Effector memory CD4-positive, alpha-beta T cell (primary cell): ENCODE measurements around the gene CCDC28A.
A peak's percentile ranks its signal among the peaks of the same experiment; 100 is the strongest.

Experiments used
- DNase-seq, 3 donors: peaks; one replicate each; pipeline ENCODE4 v3.0.0-alpha.2; 2020
- H3K27ac ChIP-seq: 2 replicates; pipeline ENCODE4 v1.7.0; 2013; ENCODE audit warnings: mild to moderate bottlenecking, low read length, moderate library complexity; ENCODE audit not compliant: insufficient read depth, poor library complexity, severe bottlenecking
- H3K27me3 ChIP-seq: replicated peaks from 2 replicates; pipeline ENCODE4 v1.7.0; 2013; ENCODE audit warnings: mild to moderate bottlenecking, low read length; ENCODE audit not compliant: insufficient read depth, control insufficient read depth, poor library complexity, severe bottlenecking
- H3K36me3 ChIP-seq: 2 replicates; pipeline ENCODE4 v1.7.0; 2013; ENCODE audit warnings: mild to moderate bottlenecking, low read length, moderate library complexity; ENCODE audit not compliant: control insufficient read depth, insufficient read depth
- H3K4me1 ChIP-seq: 2 replicates; pipeline ENCODE4 v1.7.0; 2013; ENCODE audit warnings: low read length, mild to moderate bottlenecking; ENCODE audit not compliant: control insufficient read depth, insufficient read depth, poor library complexity, severe bottlenecking
- H3K4me3 ChIP-seq: 2 replicates; pipeline ENCODE4 v1.7.0; 2013; ENCODE audit warnings: low read length, low read depth, mild to moderate bottlenecking; ENCODE audit not compliant: insufficient read depth, poor library complexity, severe bottlenecking
- H3K9me3 ChIP-seq: 2 replicates; pipeline ENCODE4 v1.7.0; 2013; ENCODE audit warnings: mild to moderate bottlenecking, low read length, moderate library complexity; ENCODE audit not compliant: control insufficient read depth

Gene CCDC28A

DNA sequence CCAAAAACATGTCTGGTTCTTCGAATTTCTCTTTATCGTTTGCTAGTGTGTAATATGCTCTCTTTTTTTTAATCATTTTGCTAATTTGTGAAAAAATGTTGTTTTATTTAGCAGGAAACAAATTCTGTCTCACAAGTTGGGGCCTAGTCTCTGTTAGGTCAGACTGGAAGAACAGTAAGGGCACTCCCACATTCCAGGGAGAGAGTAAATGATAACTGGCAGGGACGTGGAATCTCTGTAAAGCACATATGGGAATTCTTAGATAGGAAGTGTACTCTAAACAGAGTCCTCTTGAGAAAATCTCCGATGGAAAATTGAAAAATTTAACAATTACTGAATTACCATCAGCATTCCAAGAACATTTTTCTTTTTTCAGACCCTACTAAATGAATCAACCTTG is 16.4 kb upstream of the CCDC28A start:
- Histone ChIP-seq H3K27ac (no peak overlapping the region), H3K27me3 (no peaks in the 10 kb centered on the region), H3K4me1 (no peaks in the 10 kb centered on the region), H3K4me3 (no peak overlapping the region), H3K9me3 (no peaks in the 10 kb centered on the region), H3K36me3 (no peaks in the 10 kb centered on the region)
- no peak for DNase-seq

DNA sequence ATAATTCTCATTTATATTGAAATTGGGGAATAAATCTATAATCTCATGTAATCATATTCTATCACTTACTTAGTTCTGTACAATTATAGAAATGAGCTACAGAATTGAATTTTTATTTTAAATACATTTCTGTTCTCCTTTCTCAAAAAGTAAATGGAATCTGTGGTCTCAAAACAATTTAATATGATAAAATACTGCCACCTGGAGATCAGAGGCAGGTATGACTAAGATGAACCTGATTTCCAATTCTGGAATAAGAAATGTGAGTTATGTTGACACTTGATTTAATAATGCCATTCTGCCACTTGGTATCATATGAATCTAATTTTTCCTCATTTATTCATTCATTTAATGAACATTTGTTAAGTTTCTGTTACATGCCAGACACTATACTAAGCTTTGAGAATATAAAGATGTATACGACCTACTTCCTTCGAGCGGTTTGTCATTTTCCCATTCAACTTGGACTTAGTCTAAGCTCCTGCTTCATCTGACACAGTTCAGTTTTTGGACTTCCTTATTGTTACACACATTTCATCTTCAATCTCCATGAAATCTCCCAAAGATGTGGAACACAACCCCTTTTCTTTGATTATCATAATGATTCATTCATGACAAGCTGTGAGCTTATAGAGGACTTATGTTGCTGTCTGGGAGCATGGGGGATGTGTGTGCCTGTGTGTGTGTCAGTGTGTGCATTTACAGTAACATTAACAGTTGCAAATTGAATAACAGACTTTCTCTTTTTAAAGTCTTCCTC is 7.5 kb upstream of the CCDC28A start:
- H3K27ac ChIP-seq, result no peak overlapping the region
- H3K4me3 ChIP-seq, result no peak overlapping the region
- no peaks in the 10 kb centered on the region for H3K9me3 ChIP-seq
- H3K27me3 ChIP-seq, result no peaks in the 10 kb centered on the region
- H3K36me3 ChIP-seq, result no peaks in the 10 kb centered on the region
- H3K4me1 ChIP-seq, result no peaks in the 10 kb centered on the region
- DNase-seq, result no peak

DNA sequence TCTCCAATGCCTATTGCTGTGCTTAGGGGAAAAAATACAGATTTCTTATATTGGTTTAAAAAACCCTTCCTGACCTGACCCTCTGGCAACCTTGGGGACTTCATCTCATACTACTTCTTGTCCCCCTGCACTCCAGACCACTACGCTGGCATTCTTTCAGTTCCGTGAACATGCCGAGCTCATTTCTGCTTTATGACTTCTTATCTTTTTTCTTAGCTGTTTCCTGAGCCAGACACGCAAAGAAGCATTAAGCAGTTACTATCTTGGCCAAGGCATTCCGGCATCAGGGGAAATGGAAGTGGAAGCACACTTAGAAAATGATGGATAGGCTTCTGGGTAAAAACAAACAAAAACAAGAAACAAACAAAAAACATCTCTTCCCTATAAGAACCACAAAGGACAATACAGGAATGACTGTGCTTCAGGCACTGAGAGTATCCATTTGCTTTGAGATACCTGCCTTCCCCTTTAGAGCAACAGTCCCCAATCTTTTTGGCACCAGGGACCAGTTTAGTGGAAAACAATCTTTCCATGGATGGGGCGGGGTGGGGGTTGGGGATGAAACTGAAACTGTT is 4.4 kb upstream of the CCDC28A start:
- DNase-seq, result no peak
- Histone ChIP-seq H3K9me3 (no peaks in the 10 kb centered on the region), H3K36me3 (no peaks in the 10 kb centered on the region), H3K27me3 (no peaks in the 10 kb centered on the region), H3K27ac (no peak overlapping the region), H3K4me1 (peaks cover 8% of the 10 kb centered on the region), H3K4me3 (no peak overlapping the region)

DNA sequence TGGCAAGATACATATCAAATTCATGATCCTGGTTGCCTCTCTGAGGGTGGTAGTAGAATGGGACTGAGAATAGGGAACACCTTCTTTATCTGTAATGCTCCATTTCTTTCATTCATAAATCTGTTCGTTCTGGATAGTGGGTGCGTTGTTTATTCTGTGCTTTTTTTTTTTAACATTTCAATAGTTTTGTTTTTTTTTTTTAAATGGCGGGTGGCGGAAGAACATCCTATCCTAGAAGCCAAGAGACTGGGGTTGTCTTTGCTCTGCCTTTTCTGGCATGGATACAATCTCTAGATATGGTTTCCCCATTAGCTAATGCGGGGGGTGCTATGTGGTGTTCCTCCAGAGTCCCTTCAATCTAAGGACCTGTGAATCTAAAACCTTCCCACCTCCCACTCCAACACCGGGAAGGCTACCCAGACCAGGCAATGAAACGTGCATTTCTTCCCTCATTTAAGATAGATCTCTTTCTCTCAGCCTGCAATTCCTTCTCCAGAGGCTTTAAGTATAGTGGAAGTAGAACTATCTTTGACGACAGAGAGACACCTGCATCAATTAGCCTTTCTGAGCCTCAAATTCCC is 883 bp upstream of the CCDC28A start:
- H3K9me3 ChIP-seq, result no peaks in the 10 kb centered on the region
- H3K36me3 ChIP-seq, result peaks cover 12% of the 10 kb centered on the region
- H3K27me3 ChIP-seq, result no peaks in the 10 kb centered on the region
- H3K4me3 ChIP-seq, result peak overlapping the region; percentile 80
- H3K27ac ChIP-seq, result peak overlapping the region; percentile 96
- DNase-seq, result no peak
- H3K4me1 ChIP-seq, result peaks cover 8% of the 10 kb centered on the region

DNA sequence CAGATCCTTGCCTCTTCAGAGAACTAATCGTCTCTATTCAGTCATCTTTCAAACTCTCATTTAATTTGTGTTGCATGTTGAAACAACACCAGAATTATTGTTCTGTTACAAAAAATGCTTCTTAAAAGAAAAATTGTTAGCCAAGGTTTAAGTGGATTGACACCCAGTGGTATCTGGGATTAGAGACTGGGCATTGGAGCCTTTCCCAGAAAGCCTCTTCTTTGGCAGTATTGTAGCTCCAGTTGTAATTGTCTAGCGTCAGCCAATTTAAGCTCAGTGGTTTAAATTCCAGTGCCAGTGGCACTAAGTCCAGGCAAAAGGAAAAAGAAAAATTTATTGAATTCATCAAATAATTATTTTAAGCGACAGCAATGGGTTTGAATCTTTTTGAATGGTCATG is 801 bp downstream of the CCDC28A start:
- Histone ChIP-seq H3K4me3 (peak overlapping the region; percentile 80), H3K27me3 (no peaks in the 10 kb centered on the region), H3K4me1 (peaks cover 8% of the 10 kb centered on the region), H3K36me3 (peaks cover 13% of the 10 kb centered on the region), H3K9me3 (no peaks in the 10 kb centered on the region), H3K27ac (no peak overlapping the region)
- no peak for DNase-seq

DNA sequence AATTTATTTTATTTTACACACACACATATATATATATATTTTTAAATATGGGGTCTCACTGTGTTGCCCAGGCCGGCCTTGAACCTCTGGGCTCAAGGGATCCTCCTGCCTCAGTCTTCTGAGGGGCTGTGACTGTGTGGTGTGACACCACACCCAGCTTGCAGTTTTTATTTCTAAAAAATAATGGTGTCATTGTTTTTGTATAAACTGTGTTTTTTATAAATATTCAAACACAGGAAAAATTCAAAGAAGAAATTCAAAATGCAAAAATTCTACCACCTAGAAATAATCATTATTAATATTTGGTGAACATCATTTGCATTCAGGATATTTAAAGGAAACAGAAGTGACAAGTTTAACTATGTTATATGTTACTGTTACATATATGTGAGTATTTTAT is 3.1 kb downstream of the CCDC28A start:
- Histone ChIP-seq H3K4me3 (no peak overlapping the region), H3K36me3 (peaks cover 19% of the 10 kb centered on the region), H3K27me3 (no peaks in the 10 kb centered on the region), H3K27ac (no peak overlapping the region), H3K4me1 (peaks cover 8% of the 10 kb centered on the region), H3K9me3 (no peaks in the 10 kb centered on the region)
- no peak for DNase-seq

DNA sequence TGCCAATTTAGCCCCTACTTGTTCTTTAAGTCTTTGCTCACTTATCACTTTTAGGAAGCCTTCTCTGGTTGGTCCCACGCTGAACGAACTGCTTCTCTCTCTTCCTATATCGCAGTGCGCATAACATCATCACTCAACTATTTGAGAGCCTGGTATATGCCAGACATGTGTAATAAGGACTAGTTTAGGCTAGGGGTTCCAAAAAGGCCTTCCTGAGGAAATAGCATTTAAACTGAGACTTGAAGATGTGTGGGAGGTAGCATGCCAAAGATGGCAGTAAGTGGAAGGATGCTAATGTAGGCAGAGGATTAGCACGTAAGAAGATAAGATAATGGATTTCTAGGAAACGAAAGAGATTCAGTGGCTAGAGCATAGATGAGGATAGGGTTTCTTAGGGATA is 4.8 kb downstream of the CCDC28A start:
- DNase-seq, result no peak

DNA sequence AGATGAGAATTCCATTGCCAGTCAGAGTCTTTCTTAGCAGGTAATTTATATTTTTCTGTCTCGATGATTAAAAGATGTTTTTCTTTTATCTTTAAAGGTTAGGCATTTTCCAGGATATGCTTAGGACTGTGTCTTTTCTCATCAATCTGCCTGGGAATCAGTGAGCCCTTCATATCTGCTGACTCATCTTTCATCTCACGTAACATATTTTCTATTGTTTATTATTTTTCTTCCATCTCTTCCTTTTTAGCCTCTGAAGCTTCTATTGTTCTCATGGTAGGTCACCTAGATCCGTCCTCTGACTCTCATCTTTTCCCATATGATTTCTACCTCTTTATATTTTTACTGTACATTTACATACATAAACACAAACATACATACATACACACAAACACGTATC is 8.7 kb downstream of the CCDC28A start:
- Histone ChIP-seq H3K27me3 (no peaks in the 10 kb centered on the region), H3K27ac (no peak overlapping the region), H3K36me3 (peaks cover 29% of the 10 kb centered on the region), H3K4me1 (no peaks in the 10 kb centered on the region), H3K9me3 (no peaks in the 10 kb centered on the region), H3K4me3 (no peak overlapping the region)
- DNase-seq, result no peak

More for the DNA sequence above, 4.8 kb downstream of the CCDC28A start:
- no peak overlapping the region for H3K27ac ChIP-seq
- H3K4me1 ChIP-seq, result no peaks in the 10 kb centered on the region
- no peak overlapping the region for H3K4me3 ChIP-seq
- no peaks in the 10 kb centered on the region for H3K27me3 ChIP-seq
- no peaks in the 10 kb centered on the region for H3K9me3 ChIP-seq
- H3K36me3 ChIP-seq, result peaks cover 30% of the 10 kb centered on the region

DNA sequence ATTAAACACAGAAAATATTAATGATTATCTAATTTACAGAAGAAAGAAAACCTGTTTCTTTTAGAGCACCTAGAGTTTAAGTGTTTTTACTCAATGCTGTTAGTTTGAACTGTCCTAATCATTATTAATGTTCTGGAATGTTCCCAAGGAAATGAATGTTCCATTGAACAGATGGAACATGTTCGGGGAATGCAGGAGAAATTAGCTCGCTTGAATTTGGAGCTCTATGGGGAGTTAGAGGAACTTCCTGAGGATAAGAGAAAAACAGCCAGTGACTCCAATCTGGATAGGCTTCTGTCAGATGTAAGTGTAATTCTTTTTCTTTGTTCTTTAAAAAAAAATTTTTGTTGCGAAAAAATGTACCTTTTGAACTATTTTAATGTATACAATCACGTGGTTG is 11.5 kb downstream of the CCDC28A start:
- H3K36me3 ChIP-seq, result peaks cover 32% of the 10 kb centered on the region
- DNase-seq, result no peak
- H3K27me3 ChIP-seq, result no peaks in the 10 kb centered on the region
- no peaks in the 10 kb centered on the region for H3K4me1 ChIP-seq
- H3K4me3 ChIP-seq, result no peak overlapping the region
- no peaks in the 10 kb centered on the region for H3K9me3 ChIP-seq
- no peak overlapping the region for H3K27ac ChIP-seq

DNA sequence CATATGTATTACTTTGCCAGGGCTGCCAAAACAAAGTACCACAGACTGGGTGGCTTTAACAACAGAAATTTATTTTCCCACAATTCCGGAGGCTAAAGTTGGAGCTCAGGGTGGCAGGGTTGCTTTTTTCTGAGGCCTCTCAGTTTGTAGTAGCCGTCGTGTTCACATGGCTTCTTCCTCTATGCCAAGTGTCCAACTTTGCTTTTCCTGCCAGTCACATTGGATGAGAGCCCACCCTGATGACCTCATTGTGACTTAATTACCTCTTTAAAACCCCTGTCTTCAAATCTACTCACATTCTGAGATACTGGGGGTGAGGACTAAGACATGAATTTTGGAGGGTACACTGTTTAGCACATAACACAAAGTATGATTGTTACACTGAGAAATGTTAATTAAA is 12.4 kb downstream of the CCDC28A start:
- Histone ChIP-seq H3K9me3 (no peaks in the 10 kb centered on the region), H3K36me3 (peaks cover 38% of the 10 kb centered on the region), H3K27ac (no peak overlapping the region), H3K4me1 (no peaks in the 10 kb centered on the region), H3K27me3 (no peaks in the 10 kb centered on the region), H3K4me3 (no peak overlapping the region)
- DNase-seq, result no peak
